ENCODE results near the gene NFIA.

Gene NFIA

DNA sequence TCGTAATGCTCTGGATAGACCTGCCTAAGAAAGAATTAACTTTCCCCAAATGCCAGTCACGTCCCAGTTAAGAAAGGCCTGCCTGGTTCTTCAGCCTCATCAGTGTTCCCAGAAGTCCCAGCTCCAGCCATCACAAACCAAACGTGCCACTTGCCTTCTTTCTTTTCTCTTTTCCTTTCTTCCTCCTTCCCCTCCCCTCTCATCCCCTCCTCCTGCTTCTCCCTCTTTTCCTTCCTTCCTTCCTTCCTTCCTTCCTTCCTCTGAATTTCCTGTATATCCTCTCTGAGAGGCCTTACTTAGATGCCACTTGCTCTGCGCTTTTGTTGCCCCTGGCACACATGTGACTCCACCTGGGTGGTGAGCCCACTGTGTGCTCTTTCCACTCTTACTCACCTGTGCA is 228.2 kb downstream of the NFIA start:
- Histone ChIP-seq H3K36me3 (ENCODE audit: control insufficient read depth in 1 of 2, insufficient read depth in 2 of 2, low read depth in 1 of 2, low read length in 2 of 2) (no peaks in the 10 kb centered on the region), H3K27ac (ENCODE audit: low read length, poor library complexity, severe bottlenecking) (no peak overlapping the region), H2BK5ac (ENCODE audit: low read depth, low read length, poor library complexity, severe bottlenecking) (no peak overlapping the region), H2BK15ac (ENCODE audit: low read depth, poor library complexity, severe bottlenecking) (no peak overlapping the region), H3K4me1 (ENCODE audit: control insufficient read depth, insufficient read depth, low read depth, low read length) (no peaks in the 10 kb centered on the region), H4K91ac (ENCODE audit: low read length) (no peak overlapping the region), H3K23ac (ENCODE audit: low read length in 2 of 2) (no peak overlapping the region), H3K18ac (ENCODE audit: low read depth in 1 of 2, low read length in 2 of 2) (no peak overlapping the region), H3K4me3 (ENCODE audit: insufficient read depth in 1 of 2, low read depth in 1 of 2, low read length in 2 of 2) (no peak overlapping the region), H2AK5ac (ENCODE audit: low read length, severe bottlenecking) (no peak overlapping the region), H2AFZ (ENCODE audit: low read depth, low read length) (no peak overlapping the region), H3K9me3 (ENCODE audit: control insufficient read depth, low read length) (no peaks in the 10 kb centered on the region), H3K9ac (ENCODE audit: low read length) (no peak overlapping the region), H3K4ac (ENCODE audit: low read depth in 1 of 2, low read length in 2 of 2) (no peak overlapping the region), H3K79me1 (replicated peaks; ENCODE audit: low read length, poor library complexity, severe bottlenecking) (no peaks in the 10 kb centered on the region), H2BK12ac (ENCODE audit: low read length in 2 of 2) (no peak overlapping the region), H2BK120ac (ENCODE audit: low read depth, low read length) (no peak overlapping the region), H4K8ac (ENCODE audit: low read length) (no peak overlapping the region), H3K4me2 (ENCODE audit: low read length, poor library complexity, severe bottlenecking) (no peak overlapping the region), H3K27me3 (ENCODE audit: control insufficient read depth in 1 of 2, insufficient read depth in 1 of 2, low read length in 2 of 2) (peaks cover 0 to 5% of the 10 kb centered on the region in 2 experiments), H3K14ac (ENCODE audit: low read length in 2 of 2) (no peak overlapping the region)
- WGBS: 94% methylated on average over 4 of the region's 4 CpGs
- DNase-seq: no peak

DNA sequence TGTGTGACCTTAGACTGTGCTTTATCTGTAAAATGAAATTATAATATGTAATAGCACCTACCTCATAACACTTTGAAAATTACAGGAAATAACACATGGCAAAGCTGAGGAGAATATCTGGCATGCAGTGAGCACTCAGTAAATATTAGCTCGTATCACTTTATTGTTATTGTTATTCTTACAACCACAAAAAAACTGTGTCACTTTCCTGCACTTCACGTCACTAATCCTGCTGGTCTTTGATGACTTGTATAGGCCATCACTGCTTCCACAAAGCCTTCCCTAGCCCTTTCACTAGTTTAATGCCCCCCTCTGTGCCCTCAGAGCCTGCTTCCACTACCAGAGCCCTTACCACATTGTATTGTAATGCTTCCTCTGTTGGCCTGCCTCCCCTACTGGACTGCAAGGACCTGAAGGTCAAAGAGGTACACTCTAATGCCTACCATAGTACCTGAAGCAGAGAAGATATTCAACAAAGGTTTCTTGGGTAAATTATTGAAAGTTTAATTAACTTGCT is 231.6 kb downstream of the NFIA start:
- Histone ChIP-seq H2BK12ac (ENCODE audit: low read length in 2 of 2) (no peak overlapping the region), H3K27me3 (ENCODE audit: control insufficient read depth in 1 of 2, insufficient read depth in 1 of 2, low read length in 2 of 2) (no peaks in the 10 kb centered on the region), H3K4me1 (ENCODE audit: control insufficient read depth, insufficient read depth, low read depth, low read length) (no peaks in the 10 kb centered on the region), H3K14ac (ENCODE audit: low read length in 2 of 2) (no peak overlapping the region), H3K9me3 (ENCODE audit: control insufficient read depth, low read length) (no peaks in the 10 kb centered on the region), H3K27ac (ENCODE audit: low read length, poor library complexity, severe bottlenecking) (no peak overlapping the region), H3K18ac (ENCODE audit: low read depth in 1 of 2, low read length in 2 of 2) (peak overlapping the region in 1 of 2 experiments; percentile 34), H4K8ac (ENCODE audit: low read length) (no peak overlapping the region), H2AK5ac (ENCODE audit: low read length, severe bottlenecking) (no peak overlapping the region), H3K23ac (ENCODE audit: low read length in 2 of 2) (no peak overlapping the region), H3K36me3 (ENCODE audit: control insufficient read depth in 1 of 2, insufficient read depth in 2 of 2, low read depth in 1 of 2, low read length in 2 of 2) (no peaks in the 10 kb centered on the region), H3K9ac (ENCODE audit: low read length) (no peak overlapping the region), H3K4me3 (ENCODE audit: insufficient read depth in 1 of 2, low read depth in 1 of 2, low read length in 2 of 2) (no peak overlapping the region), H3K4ac (ENCODE audit: low read depth in 1 of 2, low read length in 2 of 2) (no peak overlapping the region), H2BK15ac (ENCODE audit: low read depth, poor library complexity, severe bottlenecking) (no peak overlapping the region), H4K91ac (ENCODE audit: low read length) (no peak overlapping the region), H2BK120ac (ENCODE audit: low read depth, low read length) (no peak overlapping the region), H2BK5ac (ENCODE audit: low read depth, low read length, poor library complexity, severe bottlenecking) (no peak overlapping the region), H3K79me1 (replicated peaks; ENCODE audit: low read length, poor library complexity, severe bottlenecking) (no peaks in the 10 kb centered on the region), H2AFZ (ENCODE audit: low read depth, low read length) (no peak overlapping the region), H3K4me2 (ENCODE audit: low read length, poor library complexity, severe bottlenecking) (no peak overlapping the region)
- no peak for DNase-seq
- WGBS: 93% methylated on average over 2 of the region's 2 CpGs

GRCh38 chr1:61315011-61315410 is 232.7 kb downstream of the NFIA start:
- Histone ChIP-seq H2AK5ac (ENCODE audit: low read length, severe bottlenecking) (no peak overlapping the region), H3K4me3 (ENCODE audit: insufficient read depth in 1 of 2, low read depth in 1 of 2, low read length in 2 of 2) (no peak overlapping the region), H3K27ac (ENCODE audit: low read length, poor library complexity, severe bottlenecking) (no peak overlapping the region), H3K9me3 (ENCODE audit: control insufficient read depth, low read length) (no peaks in the 10 kb centered on the region), H3K14ac (ENCODE audit: low read length in 2 of 2) (no peak overlapping the region), H2BK120ac (ENCODE audit: low read depth, low read length) (no peak overlapping the region), H3K23ac (ENCODE audit: low read length in 2 of 2) (no peak overlapping the region), H3K79me1 (replicated peaks; ENCODE audit: low read length, poor library complexity, severe bottlenecking) (no peaks in the 10 kb centered on the region), H3K27me3 (ENCODE audit: control insufficient read depth in 1 of 2, insufficient read depth in 1 of 2, low read length in 2 of 2) (no peaks in the 10 kb centered on the region), H3K4me2 (ENCODE audit: low read length, poor library complexity, severe bottlenecking) (no peak overlapping the region), H3K4me1 (ENCODE audit: control insufficient read depth, insufficient read depth, low read depth, low read length) (no peaks in the 10 kb centered on the region), H2AFZ (ENCODE audit: low read depth, low read length) (no peak overlapping the region), H2BK15ac (ENCODE audit: low read depth, poor library complexity, severe bottlenecking) (no peak overlapping the region), H3K9ac (ENCODE audit: low read length) (no peak overlapping the region), H3K36me3 (ENCODE audit: control insufficient read depth in 1 of 2, insufficient read depth in 2 of 2, low read depth in 1 of 2, low read length in 2 of 2) (no peaks in the 10 kb centered on the region), H4K91ac (ENCODE audit: low read length) (no peak overlapping the region), H2BK5ac (ENCODE audit: low read depth, low read length, poor library complexity, severe bottlenecking) (no peak overlapping the region), H4K8ac (ENCODE audit: low read length) (no peak overlapping the region), H3K4ac (ENCODE audit: low read depth in 1 of 2, low read length in 2 of 2) (no peak overlapping the region), H2BK12ac (ENCODE audit: low read length in 2 of 2) (no peak overlapping the region), H3K18ac (ENCODE audit: low read depth in 1 of 2, low read length in 2 of 2) (no peak overlapping the region)
- 83% methylated on average over 4 of the region's 4 CpGs for WGBS
- no peak for DNase-seq

DNA sequence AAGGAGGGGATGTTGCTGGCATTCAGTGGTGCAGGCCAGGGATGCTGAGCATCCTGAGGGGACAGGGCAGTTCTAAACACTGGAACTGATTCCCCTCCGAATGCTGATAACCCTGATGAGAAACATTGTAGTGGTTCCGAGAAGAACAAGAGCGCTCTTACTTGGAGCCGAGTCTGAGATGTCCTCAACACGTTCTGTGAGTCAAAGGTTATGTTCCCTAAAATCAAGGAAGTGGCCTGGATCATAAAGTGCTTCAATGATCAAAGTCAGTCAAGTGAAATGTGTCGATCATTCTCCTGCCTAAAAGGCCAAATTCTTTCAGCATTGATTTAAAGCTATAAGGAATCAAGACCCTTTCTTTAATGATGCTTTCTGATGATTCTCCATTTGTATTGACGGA is 234.1 kb downstream of the NFIA start:
- 80% methylated on average over 5 of the region's 7 CpGs for WGBS
- Histone ChIP-seq H3K14ac (ENCODE audit: low read length in 2 of 2) (no peak overlapping the region), H4K91ac (ENCODE audit: low read length) (no peak overlapping the region), H4K8ac (ENCODE audit: low read length) (no peak overlapping the region), H3K36me3 (ENCODE audit: control insufficient read depth in 1 of 2, insufficient read depth in 2 of 2, low read depth in 1 of 2, low read length in 2 of 2) (no peaks in the 10 kb centered on the region), H2BK5ac (ENCODE audit: low read depth, low read length, poor library complexity, severe bottlenecking) (no peak overlapping the region), H3K9ac (ENCODE audit: low read length) (no peak overlapping the region), H3K79me1 (replicated peaks; ENCODE audit: low read length, poor library complexity, severe bottlenecking) (no peaks in the 10 kb centered on the region), H2BK120ac (ENCODE audit: low read depth, low read length) (no peak overlapping the region), H2AFZ (ENCODE audit: low read depth, low read length) (no peak overlapping the region), H2BK15ac (ENCODE audit: low read depth, poor library complexity, severe bottlenecking) (no peak overlapping the region), H2AK5ac (ENCODE audit: low read length, severe bottlenecking) (no peak overlapping the region), H2BK12ac (ENCODE audit: low read length in 2 of 2) (no peak overlapping the region), H3K23ac (ENCODE audit: low read length in 2 of 2) (no peak overlapping the region), H3K4ac (ENCODE audit: low read depth in 1 of 2, low read length in 2 of 2) (no peak overlapping the region), H3K27me3 (ENCODE audit: control insufficient read depth in 1 of 2, insufficient read depth in 1 of 2, low read length in 2 of 2) (no peaks in the 10 kb centered on the region), H3K4me3 (ENCODE audit: insufficient read depth in 1 of 2, low read depth in 1 of 2, low read length in 2 of 2) (no peak overlapping the region), H3K9me3 (ENCODE audit: control insufficient read depth, low read length) (no peaks in the 10 kb centered on the region), H3K4me2 (ENCODE audit: low read length, poor library complexity, severe bottlenecking) (no peak overlapping the region), H3K4me1 (ENCODE audit: control insufficient read depth, insufficient read depth, low read depth, low read length) (no peaks in the 10 kb centered on the region), H3K27ac (ENCODE audit: low read length, poor library complexity, severe bottlenecking) (no peak overlapping the region), H3K18ac (ENCODE audit: low read depth in 1 of 2, low read length in 2 of 2) (no peak overlapping the region)
- no peak for DNase-seq

All from mesenchymal stem cell (in vitro differentiated cells and primary cell).